GM12873 (cell line): ENCODE measurements around the gene ONECUT3.

Experiments
- TF ChIP-seq, protein P1 (sequence below): IDR thresholded peaks from 2 replicates; pipeline ENCODE4 v1.5.1; 2012; ENCODE audit warnings: low read depth, mild to moderate bottlenecking, moderate library complexity, low read length, control low read depth; ENCODE audit not compliant: insufficient read depth; ENCODE audit errors: missing control alignments

The ONECUT3 gene

DNA sequence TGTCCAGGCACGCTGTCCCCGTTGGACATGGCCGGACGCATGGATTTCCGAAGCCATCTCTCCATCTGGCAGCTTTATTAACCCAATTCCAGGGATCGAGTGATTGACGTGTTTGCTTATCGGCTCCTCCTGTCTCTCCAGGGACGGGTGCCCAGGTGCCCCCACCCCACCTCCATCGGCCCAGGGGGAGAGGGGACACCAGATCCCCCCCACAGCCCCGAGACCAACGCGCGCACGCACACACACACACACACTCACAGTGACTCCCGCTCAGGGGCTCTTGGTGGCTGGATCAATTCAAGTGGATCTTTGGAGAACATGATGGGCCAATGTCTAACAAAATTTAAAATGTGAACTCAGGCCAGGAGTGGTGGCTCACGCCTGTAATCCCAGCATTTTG is 23.1 kb upstream of the ONECUT3 start:
- TF ChIP-seq, protein P1, sequence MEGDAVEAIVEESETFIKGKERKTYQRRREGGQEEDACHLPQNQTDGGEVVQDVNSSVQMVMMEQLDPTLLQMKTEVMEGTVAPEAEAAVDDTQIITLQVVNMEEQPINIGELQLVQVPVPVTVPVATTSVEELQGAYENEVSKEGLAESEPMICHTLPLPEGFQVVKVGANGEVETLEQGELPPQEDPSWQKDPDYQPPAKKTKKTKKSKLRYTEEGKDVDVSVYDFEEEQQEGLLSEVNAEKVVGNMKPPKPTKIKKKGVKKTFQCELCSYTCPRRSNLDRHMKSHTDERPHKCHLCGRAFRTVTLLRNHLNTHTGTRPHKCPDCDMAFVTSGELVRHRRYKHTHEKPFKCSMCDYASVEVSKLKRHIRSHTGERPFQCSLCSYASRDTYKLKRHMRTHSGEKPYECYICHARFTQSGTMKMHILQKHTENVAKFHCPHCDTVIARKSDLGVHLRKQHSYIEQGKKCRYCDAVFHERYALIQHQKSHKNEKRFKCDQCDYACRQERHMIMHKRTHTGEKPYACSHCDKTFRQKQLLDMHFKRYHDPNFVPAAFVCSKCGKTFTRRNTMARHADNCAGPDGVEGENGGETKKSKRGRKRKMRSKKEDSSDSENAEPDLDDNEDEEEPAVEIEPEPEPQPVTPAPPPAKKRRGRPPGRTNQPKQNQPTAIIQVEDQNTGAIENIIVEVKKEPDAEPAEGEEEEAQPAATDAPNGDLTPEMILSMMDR = no peak

DNA sequence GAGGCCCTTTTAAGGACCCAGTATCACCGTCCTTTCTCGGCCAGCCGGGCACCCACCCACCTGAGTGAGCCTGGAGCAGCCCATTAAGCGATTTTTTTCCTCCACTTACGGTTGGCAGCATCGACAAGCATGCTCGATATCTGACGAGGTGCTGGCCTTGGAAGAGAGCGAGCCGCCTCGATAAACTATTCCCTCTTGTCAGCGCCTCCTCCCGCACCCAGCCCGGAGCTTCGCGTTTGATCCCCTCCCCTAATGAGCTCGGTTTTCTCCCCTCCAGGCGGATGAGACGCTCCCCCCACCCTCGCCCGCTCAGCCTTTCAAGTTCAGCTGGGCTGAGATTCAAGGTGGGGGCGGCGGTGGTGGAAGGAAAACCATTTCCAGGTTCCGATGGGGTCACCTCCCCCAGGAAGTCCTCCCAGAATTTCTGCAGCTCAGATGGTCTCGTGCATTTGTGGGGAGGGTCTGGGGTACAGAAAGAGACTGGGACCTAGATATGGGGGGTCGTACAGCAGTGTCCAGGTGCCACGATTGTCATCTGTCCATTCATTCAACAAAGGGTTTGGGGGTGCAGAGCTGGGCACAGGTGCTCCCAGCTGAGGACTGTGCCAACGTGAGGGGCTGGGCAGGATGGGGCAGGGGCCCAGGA is 18.9 kb upstream of the ONECUT3 start:
- TF ChIP-seq, protein P1 = no peak

DNA sequence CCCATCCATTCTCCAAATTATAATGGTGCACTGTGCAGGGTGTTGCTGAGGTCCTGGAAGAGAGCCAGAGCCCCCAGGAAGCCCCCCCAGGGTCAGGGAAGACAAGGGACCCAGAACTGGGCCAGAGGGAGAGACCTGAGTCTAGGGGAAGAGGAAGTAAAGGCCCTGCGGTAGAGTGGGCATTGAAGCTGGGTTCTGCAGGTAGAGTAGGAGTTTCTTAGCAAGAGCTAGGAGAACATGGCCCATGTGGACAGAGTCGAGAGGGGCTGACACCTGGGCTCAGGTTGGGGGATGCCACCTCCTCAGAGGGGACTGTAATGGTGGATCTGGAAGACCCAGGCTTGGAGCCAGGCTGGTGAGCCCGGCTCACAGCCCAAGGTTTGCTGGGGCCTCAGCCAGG is 17.0 kb upstream of the ONECUT3 start:
- TF ChIP-seq, protein P1 = no peak

DNA sequence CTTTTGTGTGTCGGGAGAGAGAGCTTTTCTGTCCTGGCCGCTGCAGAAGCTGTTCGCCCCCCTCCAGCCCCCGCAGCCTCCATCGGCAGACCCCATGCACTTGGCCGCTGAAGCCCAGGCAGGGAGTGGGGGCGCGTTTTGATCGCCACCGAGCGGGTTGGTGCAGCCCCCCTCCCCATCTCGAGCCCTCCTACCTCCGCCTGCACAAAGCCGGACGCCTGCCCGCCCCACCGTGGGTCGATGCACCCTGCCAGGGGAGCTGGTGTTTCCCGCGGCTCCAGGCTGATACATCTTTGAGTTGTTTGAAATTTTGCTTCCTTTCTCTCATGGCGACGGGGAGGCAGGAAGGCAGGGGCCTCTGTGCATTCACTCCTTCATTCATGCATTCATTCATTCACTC is 16.4 kb upstream of the ONECUT3 start:
- TF ChIP-seq, protein P1 = no peak

DNA sequence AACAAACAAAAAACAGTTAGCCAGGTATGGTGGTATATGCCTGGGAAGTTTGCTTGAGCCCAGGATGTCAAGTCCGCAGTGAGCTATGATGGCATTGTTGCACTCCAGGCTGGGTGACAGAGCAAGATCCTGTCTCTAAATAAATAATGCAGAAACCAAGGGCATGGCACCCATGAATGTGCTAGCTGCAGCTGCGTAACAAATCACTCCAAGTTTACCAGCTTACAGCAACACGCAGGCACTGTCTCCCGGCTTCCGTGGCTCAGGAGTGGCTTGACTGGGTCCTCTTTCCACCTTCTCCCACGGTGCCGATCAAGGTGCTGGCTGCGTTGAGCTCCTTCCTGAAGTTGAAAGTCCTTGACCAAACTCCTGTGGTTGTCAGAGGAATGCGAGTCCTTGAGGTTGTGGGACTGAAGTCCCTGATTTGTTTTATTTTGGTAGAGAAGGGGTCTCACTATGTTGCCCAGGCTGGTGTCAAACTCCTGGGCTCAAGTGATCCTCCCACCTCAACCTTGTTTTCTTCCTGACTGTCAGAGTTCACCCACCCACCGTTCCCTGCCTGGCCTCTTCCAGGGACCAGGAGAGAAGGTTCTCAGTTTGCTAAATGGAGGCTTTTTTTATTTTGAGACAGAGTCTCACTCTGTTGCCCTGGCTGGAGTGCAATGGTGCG is 13.2 kb upstream of the ONECUT3 start:
- TF ChIP-seq, protein P1 = no peak

DNA sequence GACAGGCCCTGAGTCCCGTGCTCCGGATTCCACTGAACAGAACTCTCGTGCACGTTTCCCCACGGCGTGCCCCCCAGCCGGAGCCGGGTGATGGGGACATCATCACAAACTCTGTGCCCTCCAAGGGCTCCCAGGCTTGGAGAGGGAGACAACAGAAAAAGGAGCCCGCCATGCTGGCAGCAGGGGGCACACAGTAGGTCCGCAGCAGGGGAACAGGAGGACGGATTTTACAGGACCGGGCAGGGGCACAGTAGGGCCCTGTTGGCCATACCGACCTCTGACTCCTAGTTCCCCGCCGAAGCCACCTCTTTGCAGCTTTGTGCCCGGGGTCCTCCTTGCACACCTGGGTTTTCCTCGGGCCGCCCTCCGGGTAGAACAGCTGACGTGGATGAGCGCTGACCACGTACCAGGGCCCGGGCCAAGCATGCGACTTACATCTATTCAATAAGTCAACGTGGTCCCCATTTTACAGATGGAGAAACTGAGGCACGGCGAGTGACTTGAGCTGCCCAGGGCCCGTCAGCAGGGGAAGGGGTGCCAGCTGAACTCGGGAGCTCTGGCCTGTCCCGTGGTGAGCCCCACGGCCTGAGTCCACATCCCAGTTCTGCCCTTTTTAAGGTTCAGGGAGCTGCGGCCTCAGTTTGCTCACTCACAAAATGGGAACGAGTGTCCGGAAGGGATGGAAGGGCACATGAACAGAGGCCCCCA is 10.2 kb upstream of the ONECUT3 start:
- TF ChIP-seq, protein P1 = no peak

DNA sequence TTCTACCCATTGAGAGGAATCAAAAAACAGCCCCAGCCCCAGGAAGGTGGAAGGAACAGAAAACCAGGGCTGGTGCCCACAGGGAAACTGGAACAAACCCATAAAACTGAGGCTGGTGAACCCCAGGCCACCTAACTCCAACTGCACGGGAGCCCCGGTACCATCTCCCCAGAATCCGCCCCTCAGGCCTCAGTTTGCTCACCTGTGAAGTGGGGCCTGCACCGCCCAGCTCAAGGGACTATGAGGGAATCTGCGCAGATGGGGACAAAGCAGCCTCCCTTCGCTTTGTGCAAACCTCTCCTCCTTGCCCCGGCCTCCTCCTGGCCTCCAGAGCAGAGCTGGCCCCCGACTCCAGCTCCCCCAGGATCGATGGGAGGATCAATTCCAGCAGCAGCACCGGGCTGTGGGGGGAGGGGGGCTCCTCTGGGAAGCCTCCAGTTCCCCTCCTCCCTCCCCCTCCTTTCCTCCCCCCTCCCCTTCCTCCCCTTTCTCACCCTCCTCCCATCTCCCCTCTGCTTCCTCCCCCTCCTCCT is 9.1 kb upstream of the ONECUT3 start:
- TF ChIP-seq, protein P1 = no peak
